NCI-H226 (cell line): Measurements from ENCODE around the gene ASS1.
"Not testable (repeated sequence)": the region's sequence is repeated elsewhere in the genome, so short reads cannot be mapped to it uniquely, and the experiment has no call there.

Source experiments
- DNase-seq: peaks from one replicate; pipeline ENCODE4 v3.0.0-alpha.2; 2015

Gene ASS1

DNA sequence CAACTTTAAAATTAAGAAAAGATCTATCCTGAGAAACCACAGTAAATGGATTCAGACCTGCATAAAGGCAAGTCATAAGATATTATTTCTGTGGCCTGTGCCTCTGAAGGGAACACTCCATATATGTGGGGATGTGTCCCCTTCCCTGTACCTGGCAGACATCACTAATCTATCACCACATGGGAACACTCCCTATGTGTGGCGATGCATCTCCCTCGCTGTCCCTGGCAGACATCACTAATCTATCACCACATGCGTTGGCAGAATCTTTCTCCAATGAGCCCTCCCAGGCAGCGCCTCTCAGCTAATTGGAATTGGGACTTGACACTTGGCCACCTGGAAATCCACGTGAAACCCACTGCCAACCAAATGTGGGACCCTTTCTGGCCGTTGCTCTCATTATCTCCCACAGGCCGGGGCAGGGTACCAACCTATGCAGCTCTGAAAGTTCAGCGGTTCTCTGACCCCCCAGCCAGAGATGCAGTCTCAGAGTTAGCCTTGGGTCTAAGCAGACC is 25.2 kb upstream of the ASS1 start:
- no peak for DNase-seq

- DNase-seq, result no peak
Observed at GRCh38 chr9:130421154-130421801, 23.5 kb upstream of the ASS1 start.

DNA sequence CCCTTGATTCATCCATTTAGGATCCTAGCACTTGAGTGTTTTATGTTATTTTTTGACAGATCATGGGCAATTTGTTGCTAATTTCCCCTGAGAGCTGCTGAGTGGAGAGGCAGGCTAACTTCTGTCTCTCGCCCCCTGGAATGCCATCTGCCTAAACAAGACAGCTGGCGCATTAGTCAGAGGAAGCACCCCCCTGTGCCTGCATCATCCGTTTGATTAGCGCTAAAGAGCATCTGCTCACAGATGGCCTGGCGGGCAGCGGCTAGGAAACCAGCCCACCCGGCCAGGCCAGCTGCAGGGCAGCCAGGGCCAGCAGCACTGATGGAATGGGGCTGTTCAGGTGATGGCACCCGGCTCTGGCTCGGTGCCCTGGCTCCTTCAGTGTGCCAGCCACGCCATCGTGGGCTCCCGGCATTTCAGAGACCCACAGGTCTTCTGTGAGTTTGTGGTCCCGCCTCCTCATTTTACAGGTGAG is 22.9 kb upstream of the ASS1 start:
- DNase-seq, result no peak

- no peak for DNase-seq
Observed at GRCh38 chr9:130422546-130422945, 22.2 kb upstream of the ASS1 start.

GRCh38 chr9:130423272-130423671 is 21.5 kb upstream of the ASS1 start:
- no peak for DNase-seq

DNA sequence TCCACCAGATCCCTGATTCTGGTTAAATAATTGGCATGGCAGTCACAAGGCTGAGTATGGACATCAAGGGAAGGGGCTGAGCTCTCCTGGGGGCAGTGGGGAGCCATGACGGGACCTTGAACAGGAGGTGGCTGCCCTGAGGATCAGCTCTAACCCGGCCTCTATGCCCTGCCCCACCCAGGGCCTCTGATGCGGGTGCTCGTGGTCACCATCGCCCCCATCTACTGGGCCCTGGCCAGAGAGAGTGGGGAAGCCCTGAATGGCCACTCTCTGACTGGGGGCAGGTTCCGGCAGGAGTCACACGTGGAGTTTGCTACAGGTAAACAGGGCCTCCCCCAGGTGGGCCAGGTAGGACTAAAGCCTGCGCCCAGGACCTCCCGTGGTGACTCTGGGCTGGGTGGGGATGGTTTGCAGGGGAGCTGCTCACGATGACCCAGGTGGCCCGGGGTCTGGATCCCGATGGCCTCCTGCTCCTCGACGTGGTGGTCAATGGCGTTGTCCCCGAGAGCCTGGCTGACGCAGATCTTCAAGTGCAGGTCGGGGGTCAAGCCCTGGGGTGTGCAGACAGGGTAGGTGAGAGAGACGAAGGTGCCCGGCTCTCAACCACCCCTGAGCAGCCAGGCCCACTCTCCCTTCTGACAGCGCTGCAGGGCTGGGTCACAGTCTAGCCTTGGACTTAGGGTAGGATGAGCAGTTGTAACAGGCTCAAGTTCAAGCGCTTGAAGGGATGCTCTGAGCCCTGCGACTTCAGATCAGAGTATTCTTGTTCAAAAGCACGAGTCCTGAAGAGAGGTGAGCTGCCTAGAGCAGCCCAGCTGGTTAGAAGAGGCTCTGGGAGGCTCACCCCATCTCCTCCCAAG is 19.9 kb upstream of the ASS1 start:
- no peak for DNase-seq

DNA sequence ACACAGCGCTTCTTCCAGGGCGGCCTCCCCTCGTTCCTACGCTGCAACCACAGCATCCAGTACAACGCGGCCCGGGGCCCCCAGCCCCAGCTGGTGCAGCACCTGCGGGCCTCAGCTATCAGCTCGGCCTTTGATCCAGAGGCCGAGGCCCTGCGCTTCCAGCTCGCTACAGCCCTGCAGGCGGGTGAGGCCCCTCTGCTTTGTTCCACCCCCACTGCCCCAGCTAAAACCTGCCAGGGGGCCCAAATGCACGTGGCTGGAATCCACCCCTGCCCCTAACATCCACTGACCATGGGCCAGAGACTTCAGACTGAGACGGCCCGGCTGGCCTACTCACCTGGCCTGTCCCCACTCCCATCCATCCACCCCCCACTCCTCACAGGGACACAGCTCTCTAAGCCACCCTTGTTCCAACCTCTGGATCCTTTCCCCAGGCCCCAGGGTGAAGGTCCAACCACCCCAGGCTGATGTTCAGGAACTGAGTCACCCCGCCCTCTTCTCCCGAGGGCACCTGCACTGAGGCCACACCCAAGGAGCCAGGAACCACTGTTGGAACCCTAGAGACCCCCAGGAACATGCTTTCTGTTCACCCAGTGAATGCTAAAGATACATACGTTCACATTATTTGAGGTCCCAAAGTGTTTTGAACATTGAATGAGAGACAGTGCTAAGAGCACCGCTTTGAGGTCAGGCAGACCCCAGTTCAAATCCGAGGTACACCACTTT is 18.9 kb upstream of the ASS1 start:
- no peak for DNase-seq

- no peak for DNase-seq
Observed at GRCh38 chr9:130426467-130426773, 18.3 kb upstream of the ASS1 start.

GRCh38 chr9:130426883-130427282 is 17.9 kb upstream of the ASS1 start:
- DNase-seq, result peak; percentile 74

DNA sequence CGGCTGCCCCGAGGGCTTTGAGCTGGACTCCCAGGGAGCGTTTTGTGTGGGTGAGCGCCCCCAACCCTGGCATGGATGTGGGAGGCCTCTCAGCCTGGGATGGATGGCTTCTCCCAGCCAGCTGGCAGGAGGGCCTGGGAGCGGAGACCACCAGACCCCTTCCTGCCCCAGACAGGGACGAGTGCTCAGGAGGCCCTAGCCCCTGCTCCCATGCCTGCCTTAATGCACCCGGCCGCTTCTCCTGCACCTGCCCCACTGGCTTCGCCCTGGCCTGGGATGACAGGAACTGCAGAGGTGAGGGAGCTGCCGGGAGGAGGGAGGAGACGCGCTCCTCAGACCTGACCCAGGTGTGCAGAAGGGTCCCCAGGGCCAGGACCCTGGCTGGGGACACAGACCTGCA is 17.4 kb upstream of the ASS1 start:
- DNase-seq, result no peak

- DNase-seq, result no peak
Observed at GRCh38 chr9:130428086-130428665, 16.6 kb upstream of the ASS1 start.

DNA sequence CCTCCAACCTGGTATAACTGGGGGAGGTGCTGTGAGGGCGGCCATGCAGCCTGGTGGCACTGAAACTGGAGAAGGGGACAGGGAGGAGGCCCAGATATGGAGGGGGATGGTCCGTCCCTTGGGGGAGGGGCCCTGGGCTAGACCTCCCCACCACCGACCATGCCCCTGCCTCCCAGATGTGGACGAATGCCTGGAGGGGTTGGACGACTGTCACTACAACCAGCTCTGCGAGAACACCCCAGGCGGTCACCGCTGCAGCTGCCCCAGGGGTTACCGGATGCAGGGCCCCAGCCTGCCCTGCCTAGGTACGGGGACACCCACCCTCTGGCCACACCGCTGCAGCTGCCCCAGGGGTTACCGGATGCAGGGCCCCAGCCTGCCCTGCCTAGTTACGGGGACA is 15.4 kb upstream of the ASS1 start:
- DNase-seq, result no peak

GRCh38 chr9:130429831-130430230 is 14.9 kb upstream of the ASS1 start:
- DNase-seq, result no peak

GRCh38 chr9:130430232-130430631 is 14.5 kb upstream of the ASS1 start:
- no peak for DNase-seq

GRCh38 chr9:130430734-130431535 is 13.8 kb upstream of the ASS1 start:
- no peak for DNase-seq

DNA sequence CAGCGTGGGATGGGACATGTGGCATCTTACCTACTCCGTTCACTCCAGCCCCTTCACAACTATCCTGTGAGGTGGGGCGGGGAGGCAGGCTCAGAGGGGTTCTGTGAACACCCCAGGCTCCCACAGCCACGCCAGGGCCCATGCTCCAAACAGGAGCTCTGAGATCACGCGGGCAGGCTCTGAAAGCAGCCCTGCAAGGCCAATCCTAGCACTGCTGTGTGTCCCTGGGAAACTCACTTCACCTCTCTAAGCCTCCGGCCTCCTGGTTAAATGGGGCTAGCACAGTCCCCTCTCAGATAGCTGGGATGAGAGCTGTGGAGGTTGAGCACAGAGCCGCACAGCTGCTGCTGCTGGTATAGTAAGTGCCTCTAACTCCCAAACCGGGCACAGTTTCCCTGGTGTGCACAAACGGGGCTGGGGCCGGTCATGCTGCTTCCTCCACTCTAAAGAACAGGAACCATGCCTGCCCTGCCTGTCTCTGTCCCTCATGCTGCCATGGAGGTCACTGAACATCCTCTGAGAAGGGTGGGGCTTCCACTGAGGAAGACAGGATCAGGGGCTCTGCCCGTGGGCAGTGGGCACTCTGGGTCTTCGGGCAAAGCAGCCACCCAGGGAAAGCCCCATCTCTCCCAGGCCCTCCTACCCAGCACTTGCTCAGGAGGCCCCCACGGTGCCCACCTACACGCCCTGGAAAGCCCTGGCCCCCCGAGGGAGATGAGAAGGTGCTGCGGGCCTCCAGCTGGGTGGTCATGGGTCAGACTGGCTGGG is 13.0 kb upstream of the ASS1 start:
- no peak for DNase-seq

DNA sequence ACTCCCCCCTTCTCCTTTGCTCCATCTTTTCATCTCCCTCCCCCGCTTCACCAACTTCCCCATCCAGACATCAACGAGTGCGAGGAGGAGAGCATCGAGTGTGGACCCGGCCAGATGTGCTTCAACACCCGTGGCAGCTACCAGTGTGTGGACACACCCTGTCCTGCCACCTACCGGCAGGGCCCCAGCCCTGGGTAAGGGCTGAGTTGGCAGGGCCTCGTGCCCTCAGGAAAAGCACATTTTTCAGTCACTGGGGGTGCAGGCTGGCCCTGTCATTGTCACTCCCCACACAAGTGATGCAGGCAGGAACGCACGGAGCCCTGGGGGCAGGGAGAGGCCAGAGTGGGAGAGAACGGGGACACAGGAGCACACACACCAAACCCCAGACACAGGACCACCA is 12.4 kb upstream of the ASS1 start:
- DNase-seq, result no peak

- DNase-seq, result no peak
Observed at GRCh38 chr9:130432796-130433167, 12.0 kb upstream of the ASS1 start.

GRCh38 chr9:130433168-130433946 is 11.4 kb upstream of the ASS1 start:
- no peak for DNase-seq

GRCh38 chr9:130433947-130434262 is 10.9 kb upstream of the ASS1 start:
- no peak for DNase-seq

- not testable (repeated sequence) for DNase-seq
Observed at GRCh38 chr9:130434656-130435055, 10.1 kb upstream of the ASS1 start.
